H1 (cell line): Measurements from ENCODE around the gene MAN1C1. TPM values are rescaled to one million over a fixed set of nuclear protein-coding genes. Genes with fewer than 3 reads are reported as not detected.
A peak's percentile ranks its signal among the peaks of the same experiment; 100 is the strongest.
"Not testable (repeated sequence)": the region's sequence is repeated elsewhere in the genome, so short reads cannot be mapped to it uniquely, and the experiment has no call there.

Source experiments
- CTCF ChIA-PET: fragments of 300-600 bp; sonication (Branson Sonifier 250); formaldehyde crosslinking; loops from one replicate; lab custom pipeline; 2021; ENCODE audit not compliant: partially characterized antibody; lab: Charles Lee
- POLR2A ChIA-PET: fragments of 300-600 bp; sonication (Branson Sonifier 250); formaldehyde crosslinking; loops from one replicate; lab custom pipeline; 2021; ENCODE audit warnings: inconsistent platforms; ENCODE audit not compliant: partially characterized antibody; lab: Charles Lee
- DNase-seq, 2 experiments: peaks; one replicate each; pipeline versions ENCODE4 v3.0.0 to v3.0.0-alpha.2; 2010 to 2022; ENCODE audit warnings: low spot score in 2 of 2, low read depth in 1 of 2, mixed read lengths in 1 of 2
- FAIRE-seq: peaks from 2 replicates; lab custom pipeline; 2011; peaks lifted over from hg19 to GRCh38; lab: Jason Lieb, UNC
- H2AFZ ChIP-seq: 2 replicates; pipeline ENCODE4 v1.8.1; 2012; ENCODE audit warnings: low read length, inconsistent platforms
- H2AK5ac ChIP-seq: 2 replicates; pipeline ENCODE4 v1.6.1; 2013; ENCODE audit warnings: low read depth, low read length
- H2BK120ac ChIP-seq: replicated peaks from 2 replicates; pipeline ENCODE3; 2013; ENCODE audit warnings: low read depth, low read length, inconsistent platforms
- H2BK12ac ChIP-seq: 2 replicates; pipeline ENCODE4 v1.6.1; 2013; ENCODE audit warnings: low read depth, low read length
- H2BK15ac ChIP-seq: 2 replicates; pipeline ENCODE4 v1.6.1; 2013; ENCODE audit warnings: low read length
- H2BK20ac ChIP-seq: 2 replicates; pipeline ENCODE4 v1.6.1; 2013; ENCODE audit warnings: low read length
- H2BK5ac ChIP-seq: 2 replicates; pipeline ENCODE4 v1.6.1; 2013; ENCODE audit warnings: low read depth, low read length
- H3K14ac ChIP-seq: 2 replicates; pipeline ENCODE4 v1.6.1; 2013; ENCODE audit warnings: inconsistent platforms; ENCODE audit not compliant: insufficient read length
- H3K18ac ChIP-seq: 2 replicates; pipeline ENCODE4 v1.6.1; 2013; ENCODE audit warnings: low read length; ENCODE audit errors: extremely low read depth
- H3K23ac ChIP-seq: 2 replicates; pipeline ENCODE4 v1.6.1; 2013; ENCODE audit warnings: inconsistent platforms; ENCODE audit not compliant: insufficient read length
- H3K23me2 ChIP-seq: 2 replicates; pipeline ENCODE4 v1.6.1; 2013; ENCODE audit warnings: low read depth, low read length
- H3K27ac ChIP-seq: 2 replicates; pipeline ENCODE4 v1.6.1; 2011; ENCODE audit warnings: low read depth, low read length, inconsistent platforms
- H3K27me3 ChIP-seq, 4 experiments: replicated peaks in 1 of 4; 1 replicate in 1 of 4; 2 replicates in 3 of 4; pipeline versions ENCODE4 v1.6.1 to v1.8.1; 2011 to 2013; ENCODE audit warnings: low read length in 3 of 4, mild to moderate bottlenecking in 3 of 4, inconsistent platforms in 2 of 4, mixed read lengths in 2 of 4, moderate library complexity in 1 of 4; ENCODE audit not compliant: control insufficient read depth in 3 of 4, insufficient read depth in 3 of 4; ENCODE audit errors: extremely low read depth in 1 of 4
- H3K36me3 ChIP-seq, 4 experiments: 2 replicates each; pipeline versions ENCODE4 v1.6.1 to v1.8.1; 2011 to 2013; ENCODE audit warnings: mild to moderate bottlenecking in 4 of 4, low read length in 3 of 4, moderate library complexity in 2 of 4, control low read depth in 1 of 4, inconsistent platforms in 1 of 4; ENCODE audit not compliant: insufficient read depth in 4 of 4, control insufficient read depth in 2 of 4
- H3K4ac ChIP-seq: replicated peaks from 2 replicates; pipeline ENCODE3; 2013; ENCODE audit warnings: low read length, low read depth, mixed read lengths, inconsistent platforms; ENCODE audit not compliant: insufficient read length
- H3K4me1 ChIP-seq, 4 experiments: replicated peaks in 1 of 4; 1 replicate in 1 of 4; 2 replicates in 3 of 4; pipeline versions ENCODE4 v1.6.1 to v1.8.1; 2011 to 2013; ENCODE audit warnings: low read length in 3 of 4, inconsistent platforms in 2 of 4, mixed read lengths in 1 of 4; ENCODE audit not compliant: insufficient read depth in 4 of 4, control insufficient read depth in 3 of 4
- H3K4me2 ChIP-seq, 2 experiments: 2 replicates each; pipeline versions ENCODE4 v1.6.1 to v1.8.1; 2011 to 2013; ENCODE audit warnings: low read depth in 2 of 2, low read length in 2 of 2, control low read depth in 1 of 2, inconsistent platforms in 1 of 2, mild to moderate bottlenecking in 1 of 2; ENCODE audit not compliant: insufficient read depth in 1 of 2
- H3K4me3 ChIP-seq, 4 experiments: fragments of 200-600, 300-600 bp in 1 of 4; sonication (generic), shearing (Covaris generic), sonication (Bioruptor Twin) in 1 of 4; 2 replicates each; pipeline versions ENCODE4 v1.5.1 to v1.8.1; 2011 to 2016; ENCODE audit warnings: low read length in 4 of 4, low read depth in 3 of 4, control low read depth in 2 of 4, inconsistent platforms in 2 of 4, mild to moderate bottlenecking in 2 of 4, mixed read lengths in 1 of 4, moderate library complexity in 1 of 4; ENCODE audit not compliant: insufficient read depth in 2 of 4; ENCODE audit errors: extremely low read depth in 1 of 4
- H3K56ac ChIP-seq: replicated peaks from 2 replicates; pipeline ENCODE3; 2013; ENCODE audit warnings: low read depth, mild to moderate bottlenecking, mixed read lengths, low read length, inconsistent platforms; ENCODE audit not compliant: insufficient read length
- H3K79me1 ChIP-seq: 2 replicates; pipeline ENCODE4 v1.6.1; 2013; ENCODE audit warnings: low read depth, low read length, control low read depth
- H3K79me2 ChIP-seq, 2 experiments: 2 replicates each; pipeline versions ENCODE4 v1.6.1 to v1.8.1; 2012 to 2013; ENCODE audit warnings: low read length in 2 of 2, mild to moderate bottlenecking in 2 of 2, inconsistent platforms in 1 of 2; ENCODE audit not compliant: insufficient read depth in 2 of 2, control insufficient read depth in 1 of 2
- H3K9ac ChIP-seq, 4 experiments: replicated peaks in 1 of 4; 1 replicate in 1 of 4; 2 replicates in 3 of 4; pipeline versions ENCODE4 v1.6.1 to v1.8.1; 2011 to 2013; ENCODE audit warnings: low read depth in 3 of 4, low read length in 3 of 4, control low read depth in 2 of 4, mild to moderate bottlenecking in 2 of 4, moderate library complexity in 2 of 4, inconsistent platforms in 1 of 4; ENCODE audit errors: extremely low read depth in 1 of 4
- H3K9me3 ChIP-seq, 2 experiments: 2 replicates each; pipeline versions ENCODE4 v1.6.1 to v1.8.1; 2012 to 2013; ENCODE audit warnings: mild to moderate bottlenecking in 2 of 2, moderate library complexity in 2 of 2, control low read depth in 1 of 2, inconsistent platforms in 1 of 2, low read depth in 1 of 2, low read length in 1 of 2, mixed read lengths in 1 of 2; ENCODE audit not compliant: insufficient read depth in 2 of 2
- H4K20me1 ChIP-seq, 2 experiments: replicated peaks in 1 of 2; 2 replicates each; pipeline versions ENCODE3 to v1.8.1; 2011 to 2013; ENCODE audit warnings: inconsistent platforms in 2 of 2, low read length in 2 of 2, mild to moderate bottlenecking in 1 of 2; ENCODE audit not compliant: insufficient read depth in 2 of 2, control insufficient read depth in 1 of 2
- H4K5ac ChIP-seq: 2 replicates; pipeline ENCODE4 v1.6.1; 2013; ENCODE audit warnings: low read length, low read depth, mixed read lengths, inconsistent platforms; ENCODE audit not compliant: insufficient read length
- H4K8ac ChIP-seq: 2 replicates; pipeline ENCODE4 v1.8.0; 2013; ENCODE audit warnings: mild to moderate bottlenecking, moderate library complexity, low read length, inconsistent platforms; ENCODE audit not compliant: insufficient read depth; ENCODE audit errors: extremely low read depth
- H4K91ac ChIP-seq: replicated peaks from 2 replicates; pipeline ENCODE3; 2013; ENCODE audit warnings: low read length, mixed read lengths, inconsistent platforms; ENCODE audit not compliant: insufficient read length
- ASH2L ChIP-seq: fragments of 200-600, 300-600 bp; sonication (generic); IDR thresholded peaks from one replicate; pipeline ENCODE4 v1.7.1; 2017; ENCODE audit warnings: low read length
- WGBS, 2 experiments: shearing (Covaris generic) in 1 of 2; methylation state at CpG; one replicate each; pipeline versions ENCODE4 v1.1.6 to v1.1.7; 2013 to 2015; ENCODE audit warnings: low lambda C conversion rate in 2 of 2, mixed read lengths in 2 of 2, inconsistent platforms in 1 of 2, low coverage in 1 of 2, missing lambda C conversion rate in 1 of 2; ENCODE audit not compliant: insufficient replicate concordance in 2 of 2, insufficient coverage in 1 of 2, insufficient read length in 1 of 2; ENCODE audit errors: extremely low coverage in 1 of 2, missing lambda C conversion rate in 1 of 2; 5-methylcytosine and 5-hydroxymethylcytosine counted together
- polyA plus RNA-seq, 7 experiments: library from polyadenylated mRNA; depleted of rRNA in 3 of 7; stranded (reverse) in 5 of 7; unstranded in 2 of 7; fragments of >200 nt in 5 of 7; fragments of 200-250 nt in 2 of 7; gene quantifications; 1 replicate in 5 of 7; 2 replicates in 1 of 7; 4 replicates in 1 of 7; pipeline versions ENCODE4 v1.2.1 to v1.2.3, GENCODE V29; 2011 to 2013; ENCODE audit warnings: missing spikeins in 2 of 7, mixed read lengths in 2 of 7
- total RNA-seq: library from RNA; stranded (reverse); fragmentation: NEBNext Ultra II Directional; extraction: Animal tissue kit (Norgen Biotek cat#: 25700); gene quantifications from 2 replicates; pipeline ENCODE4 v1.2.1, GENCODE V29; 2021

Gene MAN1C1
- total and polyA plus RNA-seq, 2 of the 8 experiments (the other 6 are each of a cell fraction or from before 2014, with no cell fraction given) = 7.8 to 15.2 TPM

DNA sequence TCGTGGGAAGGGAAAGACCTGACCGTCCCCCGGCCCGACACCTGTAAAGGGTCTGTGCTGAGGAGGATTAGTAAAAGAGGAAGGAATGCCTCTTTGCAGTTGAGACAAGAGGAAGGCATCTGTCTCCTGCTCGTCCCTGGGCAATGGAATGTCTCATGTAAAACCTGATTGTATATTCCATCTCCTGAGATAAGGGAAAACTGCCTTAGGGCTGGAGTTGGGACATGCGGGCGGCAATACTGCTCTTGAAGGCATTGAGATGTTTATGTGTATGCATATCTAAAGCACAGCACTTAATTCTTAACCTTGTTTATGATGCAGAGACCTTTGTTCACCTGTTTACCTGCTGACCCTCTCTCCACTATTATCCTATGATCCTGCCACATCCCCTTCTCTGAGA, 28.4 kb upstream of the MAN1C1 start:
- H3K79me1 ChIP-seq, H3K79me2 ChIP-seq, H4K5ac ChIP-seq, H3K4ac ChIP-seq, H2BK15ac ChIP-seq, H3K36me3 ChIP-seq, POLR2A ChIA-PET, H3K27me3 ChIP-seq, H4K91ac ChIP-seq, H2BK12ac ChIP-seq, H3K14ac ChIP-seq, H2AFZ ChIP-seq, H3K4me3 ChIP-seq, H4K8ac ChIP-seq, H2BK20ac ChIP-seq, H3K27ac ChIP-seq, H3K9me3 ChIP-seq, H3K18ac ChIP-seq, H2BK120ac ChIP-seq, H2AK5ac ChIP-seq, CTCF ChIA-PET, H3K23ac ChIP-seq, H3K23me2 ChIP-seq, H3K56ac ChIP-seq, H3K9ac ChIP-seq, FAIRE-seq, H4K20me1 ChIP-seq: not testable (repeated sequence)
- peak; percentile 36 for TF ChIP-seq ASH2L
- DNase-seq = peak in 1 of 2 experiments; percentile 72
- 36% methylated on average over 7 of the region's 7 CpGs; no CpG with 5 or more reads in 1 of the 2 experiments for WGBS, 2 experiments
- 0 out of 2 replicates have a peak overlapping the region, but pooled peaks have one; percentile 64 for H2BK5ac ChIP-seq
- H3K4me1 ChIP-seq = peaks cover 0 to 16% (median 10%) of the 10 kb centered on the region in 4 experiments; a peak in 6 of 7 replicates
- peak overlapping the region in 1 of 2 experiments; percentile 62; a peak in 3 of 4 replicates for H3K4me2 ChIP-seq
